OCI-LY3 (cell line): ENCODE data around the gene CATSPERD.

Experiments used
- CTCF ChIP-seq: fragments of 200-600, 300-600 bp; sonication (generic); IDR thresholded peaks from 2 replicates; pipeline ENCODE4 v1.5.1; 2014; ENCODE audit warnings: antibody characterized with exemption, low read length, low read depth
- EZH2phosphoT487 ChIP-seq: fragments of 200-600 bp; shearing (Covaris generic); IDR thresholded peaks from 2 replicates; pipeline ENCODE4 v1.6.1; 2018; ENCODE audit warnings: antibody characterized with exemption, mixed run types, low read depth

GRCh38 chr19:5672708-5673459, 47.6 kb upstream of the CATSPERD start:
- TF ChIP-seq CTCF (no peak), EZH2phosphoT487 (no peak)
